Thyroid gland (tissue), 4 donors: Measurements from ENCODE around the gene TSC22D3.

Source experiments
- POLR2A ChIP-seq, 2 donors: fragments of 450-650 bp; IDR thresholded peaks; one replicate each; pipeline ENCODE4 v1.6.1; 2017; ENCODE audit warnings: antibody characterized with exemption in 2 of 2, mild to moderate bottlenecking in 2 of 2, moderate library complexity in 1 of 2
- TF ChIP-seq, protein P1 (sequence below), 6 experiments: fragments of 200-600 bp in 3 of 6; fragments of 450-650 bp in 3 of 6; sonication (generic) in 3 of 6; IDR thresholded peaks; one replicate each; pipeline ENCODE4 v1.5.1; 2016 to 2019; ENCODE audit warnings: antibody characterized with exemption in 6 of 6, mild to moderate bottlenecking in 2 of 6, inconsistent platforms in 1 of 6, moderate library complexity in 1 of 6

GRCh38 chrX:107731831-107732502 is 43.6 kb downstream of the TSC22D3 start:
- TF ChIP-seq, protein P1, sequence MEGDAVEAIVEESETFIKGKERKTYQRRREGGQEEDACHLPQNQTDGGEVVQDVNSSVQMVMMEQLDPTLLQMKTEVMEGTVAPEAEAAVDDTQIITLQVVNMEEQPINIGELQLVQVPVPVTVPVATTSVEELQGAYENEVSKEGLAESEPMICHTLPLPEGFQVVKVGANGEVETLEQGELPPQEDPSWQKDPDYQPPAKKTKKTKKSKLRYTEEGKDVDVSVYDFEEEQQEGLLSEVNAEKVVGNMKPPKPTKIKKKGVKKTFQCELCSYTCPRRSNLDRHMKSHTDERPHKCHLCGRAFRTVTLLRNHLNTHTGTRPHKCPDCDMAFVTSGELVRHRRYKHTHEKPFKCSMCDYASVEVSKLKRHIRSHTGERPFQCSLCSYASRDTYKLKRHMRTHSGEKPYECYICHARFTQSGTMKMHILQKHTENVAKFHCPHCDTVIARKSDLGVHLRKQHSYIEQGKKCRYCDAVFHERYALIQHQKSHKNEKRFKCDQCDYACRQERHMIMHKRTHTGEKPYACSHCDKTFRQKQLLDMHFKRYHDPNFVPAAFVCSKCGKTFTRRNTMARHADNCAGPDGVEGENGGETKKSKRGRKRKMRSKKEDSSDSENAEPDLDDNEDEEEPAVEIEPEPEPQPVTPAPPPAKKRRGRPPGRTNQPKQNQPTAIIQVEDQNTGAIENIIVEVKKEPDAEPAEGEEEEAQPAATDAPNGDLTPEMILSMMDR (IDR thresholded peaks at IDR 0.05): no peak
- peak in 1 of 2 donors; percentile 48 for TF ChIP-seq POLR2A (IDR thresholded peaks at IDR 0.05)
